Nephron (organoid): ENCODE results near the gene ACTN3.

Experiments used
- H3K27ac Mint-ChIP-seq, 3 experiments: 2 replicates each; pipeline ENCODE4 v1.8.0; 2020; ENCODE audit warnings: mixed read lengths in 3 of 3, mild to moderate bottlenecking in 2 of 3, moderate library complexity in 1 of 3
- H3K27me3 Mint-ChIP-seq: 2 replicates; pipeline ENCODE4 v1.8.0; 2021; ENCODE audit warnings: low read depth, mild to moderate bottlenecking, moderate library complexity, mixed read lengths
- H3K36me3 Mint-ChIP-seq: 2 replicates; pipeline ENCODE4 v1.8.0; 2020; ENCODE audit warnings: low read depth, mixed read lengths
- H3K4me1 Mint-ChIP-seq: 2 replicates; pipeline ENCODE4 v1.8.0; 2020; ENCODE audit warnings: mixed read lengths
- H3K4me3 Mint-ChIP-seq, 3 experiments: 2 replicates each; pipeline ENCODE4 v1.8.0; 2020; ENCODE audit warnings: mild to moderate bottlenecking in 3 of 3, mixed read lengths in 3 of 3, moderate library complexity in 2 of 3
- H3K9me3 Mint-ChIP-seq: 2 replicates; pipeline ENCODE4 v1.8.0; 2020; ENCODE audit warnings: mixed read lengths
- TF ChIP-seq, protein P1 (sequence below), 3 experiments: fragments of 200-600 bp; sonication (generic); IDR thresholded peaks; one replicate each; pipeline ENCODE4 v1.5.0; 2021; ENCODE audit warnings: antibody characterized with exemption in 3 of 3; ENCODE audit not compliant: unreplicated experiment in 3 of 3

The ACTN3 gene

DNA sequence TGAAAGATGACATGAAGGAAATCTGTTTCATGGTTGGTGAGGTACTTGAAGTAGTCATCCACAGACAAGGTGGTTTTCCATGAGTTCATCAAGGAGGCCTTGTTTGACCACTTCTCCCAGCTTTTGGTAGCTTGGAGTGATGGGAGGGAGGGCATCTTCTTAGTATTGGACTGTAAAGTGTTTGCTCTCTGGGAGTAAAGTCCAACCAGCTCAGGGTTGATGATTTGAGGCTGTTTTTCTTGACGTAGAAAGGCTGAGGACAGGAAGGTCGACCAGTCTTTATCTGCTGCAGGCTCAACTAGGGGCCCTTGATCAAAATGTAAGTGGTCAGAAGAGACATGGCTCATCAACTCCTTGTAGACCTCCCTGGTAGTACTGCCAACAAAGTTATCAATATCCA, 44.5 kb downstream of the ACTN3 start:
- peaks cover 18% of the 10 kb centered on the region for H3K9me3 Mint-ChIP-seq
- H3K4me1 Mint-ChIP-seq = peaks cover 19% of the 10 kb centered on the region
- no peak overlapping the region for H3K27ac Mint-ChIP-seq
- H3K27me3 Mint-ChIP-seq = no peaks in the 10 kb centered on the region
- no peaks in the 10 kb centered on the region for H3K36me3 Mint-ChIP-seq
- H3K4me3 Mint-ChIP-seq = peak overlapping the region; percentile 52 to 100 (median 54)
- TF ChIP-seq, protein P1, sequence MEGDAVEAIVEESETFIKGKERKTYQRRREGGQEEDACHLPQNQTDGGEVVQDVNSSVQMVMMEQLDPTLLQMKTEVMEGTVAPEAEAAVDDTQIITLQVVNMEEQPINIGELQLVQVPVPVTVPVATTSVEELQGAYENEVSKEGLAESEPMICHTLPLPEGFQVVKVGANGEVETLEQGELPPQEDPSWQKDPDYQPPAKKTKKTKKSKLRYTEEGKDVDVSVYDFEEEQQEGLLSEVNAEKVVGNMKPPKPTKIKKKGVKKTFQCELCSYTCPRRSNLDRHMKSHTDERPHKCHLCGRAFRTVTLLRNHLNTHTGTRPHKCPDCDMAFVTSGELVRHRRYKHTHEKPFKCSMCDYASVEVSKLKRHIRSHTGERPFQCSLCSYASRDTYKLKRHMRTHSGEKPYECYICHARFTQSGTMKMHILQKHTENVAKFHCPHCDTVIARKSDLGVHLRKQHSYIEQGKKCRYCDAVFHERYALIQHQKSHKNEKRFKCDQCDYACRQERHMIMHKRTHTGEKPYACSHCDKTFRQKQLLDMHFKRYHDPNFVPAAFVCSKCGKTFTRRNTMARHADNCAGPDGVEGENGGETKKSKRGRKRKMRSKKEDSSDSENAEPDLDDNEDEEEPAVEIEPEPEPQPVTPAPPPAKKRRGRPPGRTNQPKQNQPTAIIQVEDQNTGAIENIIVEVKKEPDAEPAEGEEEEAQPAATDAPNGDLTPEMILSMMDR (IDR thresholded peaks at IDR 0.05; ENCODE audit: unreplicated experiment in 3 of 3) = no peak

DNA sequence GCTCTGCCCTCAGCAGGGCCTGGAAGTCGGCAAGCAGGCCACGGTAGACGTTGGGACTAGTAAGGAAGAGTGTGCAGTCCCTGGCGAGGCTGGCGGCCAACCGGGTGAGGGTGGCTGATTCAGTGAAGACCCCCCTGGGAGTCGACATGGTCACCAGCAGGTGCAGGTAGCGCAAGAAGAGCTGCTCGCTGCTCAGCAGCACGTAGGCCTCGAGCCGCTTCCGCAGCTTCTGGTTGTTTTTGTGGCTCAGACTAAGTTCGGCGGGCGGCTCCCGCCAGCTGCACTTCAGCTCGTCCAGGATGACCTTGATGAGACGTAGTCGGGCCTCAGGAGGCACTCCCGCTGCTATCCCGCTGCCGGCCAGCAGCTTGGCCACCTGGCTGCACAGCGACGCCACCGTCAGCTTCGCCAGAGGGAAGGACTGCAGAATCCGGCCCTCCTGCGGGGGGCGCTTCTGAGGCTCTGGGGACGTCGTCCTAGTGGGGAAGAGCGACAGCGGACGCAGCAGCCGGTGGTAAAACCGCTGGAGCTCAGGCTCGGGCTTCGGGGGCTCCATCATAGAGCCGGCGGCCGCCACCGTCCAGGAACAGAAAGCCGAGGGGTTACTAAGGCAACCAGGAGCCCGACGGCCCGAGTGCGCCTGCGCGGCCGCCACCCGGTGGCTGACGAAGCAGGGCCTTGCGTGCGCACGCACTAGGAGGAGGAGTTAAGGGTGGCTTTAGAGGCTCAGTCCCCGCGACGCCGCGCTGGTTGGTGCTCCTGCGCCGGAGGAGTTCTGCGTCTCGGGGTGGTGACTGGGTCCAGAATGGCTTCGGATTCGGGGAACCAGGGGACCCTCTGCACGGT, 46.0 kb downstream of the ACTN3 start, which contains the start of the genes CCDC87 and CCS:
CCDC87 (minus strand) TSS at position 607 of the 846 bp plus-strand sequence; CDS start at position 559, 48 bp downstream.
CCS (plus strand) TSS at position 729 of the 846 bp plus-strand sequence; CDS start at position 806, 77 bp downstream.
- Mint-ChIP-seq H3K27me3 (no peaks in the 10 kb centered on the region), H3K4me3 (peak within 1 kb of the TSS; percentile 99 to 100 (median 100)), H3K36me3 (peaks cover 4% of the 10 kb centered on the region), H3K4me1 (peaks cover 19% of the 10 kb centered on the region), H3K27ac (peak within 1 kb of the TSS; percentile 89 to 97 (median 95)), H3K9me3 (peaks cover 13% of the 10 kb centered on the region)
- TF ChIP-seq, protein P1 (IDR thresholded peaks at IDR 0.05; ENCODE audit: unreplicated experiment in 3 of 3) = peak; percentile 50 to 71 (median 56)

DNA sequence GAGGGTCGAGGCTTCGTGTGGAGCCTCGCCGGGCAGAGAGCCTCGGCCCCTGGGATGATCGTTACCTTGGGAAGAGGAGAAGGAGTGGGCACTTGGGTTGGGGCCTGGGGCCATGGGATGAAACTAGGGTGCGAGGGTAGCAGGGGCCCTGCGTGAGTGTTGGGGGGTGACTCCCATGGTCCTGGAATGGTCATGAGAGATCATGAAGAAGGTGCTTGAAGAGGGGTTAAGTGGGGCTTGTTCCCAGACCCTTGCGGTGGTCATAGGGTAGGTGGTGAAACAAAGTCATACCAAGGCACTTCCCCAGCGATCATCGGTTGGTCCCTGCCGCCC, 46.6 kb downstream of the ACTN3 start:
- Mint-ChIP-seq H3K36me3 (peaks cover 4% of the 10 kb centered on the region), H3K4me3 (peak overlapping the region; percentile 99 to 100 (median 100)), H3K4me1 (peaks cover 19% of the 10 kb centered on the region), H3K27me3 (no peaks in the 10 kb centered on the region), H3K27ac (peak overlapping the region; percentile 89 to 97 (median 95)), H3K9me3 (peaks cover 13% of the 10 kb centered on the region)
- TF ChIP-seq, protein P1 (IDR thresholded peaks at IDR 0.05; ENCODE audit: unreplicated experiment in 3 of 3) = no peak

DNA sequence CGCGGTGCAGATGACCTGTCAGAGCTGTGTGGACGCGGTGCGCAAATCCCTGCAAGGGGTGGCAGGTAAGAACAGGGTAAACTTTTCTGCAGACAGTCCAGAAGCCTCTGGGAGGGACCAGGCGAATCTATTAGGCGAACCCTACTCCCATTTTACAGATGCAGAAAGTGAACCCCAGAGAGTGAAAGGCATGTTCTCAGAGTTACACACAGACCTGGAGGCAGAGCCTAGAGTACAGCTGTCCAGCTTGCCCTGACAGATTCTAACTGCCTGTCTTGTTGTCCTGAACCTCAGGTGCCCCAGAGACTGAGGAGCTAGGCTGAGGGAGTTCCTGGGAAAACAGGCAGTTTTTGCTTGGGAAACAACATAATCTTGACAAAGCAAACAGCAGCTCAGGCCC, 46.9 kb downstream of the ACTN3 start:
- TF ChIP-seq, protein P1 (IDR thresholded peaks at IDR 0.05; ENCODE audit: unreplicated experiment in 3 of 3) = no peak
- Mint-ChIP-seq H3K27me3 (no peaks in the 10 kb centered on the region), H3K4me1 (peaks cover 19% of the 10 kb centered on the region), H3K4me3 (peak overlapping the region; percentile 99 to 100 (median 100)), H3K9me3 (peaks cover 13% of the 10 kb centered on the region), H3K27ac (peak overlapping the region in 1 of 3 experiments; percentile 97), H3K36me3 (peaks cover 5% of the 10 kb centered on the region)

DNA sequence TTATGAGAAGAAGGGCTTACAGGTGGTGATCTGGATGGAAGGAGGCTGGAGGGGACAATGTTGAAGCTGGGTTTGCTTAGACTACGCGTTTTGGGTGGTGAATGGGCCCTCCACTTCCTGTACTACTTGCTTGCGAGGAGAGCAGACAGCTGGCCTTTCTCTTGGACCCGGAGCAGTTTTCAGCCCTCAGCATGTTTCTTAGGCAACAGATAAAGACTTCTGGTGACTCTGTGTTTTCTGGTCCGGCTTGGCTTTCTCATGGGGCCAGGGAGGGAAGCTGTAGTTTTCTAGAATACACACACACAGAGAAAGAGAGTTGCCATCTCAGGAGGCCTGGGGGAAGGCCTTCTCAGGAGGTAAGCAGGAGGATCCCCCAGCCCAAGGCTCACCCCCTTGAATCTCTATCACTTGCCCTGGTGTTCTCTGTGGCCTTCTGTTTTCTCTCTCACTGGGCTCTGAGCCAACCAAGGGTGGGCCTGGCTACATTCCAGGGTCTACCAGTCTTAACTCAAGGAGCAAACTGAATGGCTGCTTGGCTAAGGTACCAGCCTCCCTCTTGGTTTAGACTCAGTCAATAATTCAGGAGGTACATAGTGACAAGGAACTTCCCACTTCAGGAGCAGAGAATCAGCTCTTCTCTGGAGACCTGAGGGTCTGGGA, 48.7 kb downstream of the ACTN3 start:
- peaks cover 19% of the 10 kb centered on the region for H3K4me1 Mint-ChIP-seq
- H3K27me3 Mint-ChIP-seq = no peaks in the 10 kb centered on the region
- TF ChIP-seq, protein P1 (IDR thresholded peaks at IDR 0.05; ENCODE audit: unreplicated experiment in 3 of 3) = no peak
- peak overlapping the region; percentile 71 to 85 (median 82) for H3K4me3 Mint-ChIP-seq
- peaks cover 11% of the 10 kb centered on the region for H3K36me3 Mint-ChIP-seq
- H3K27ac Mint-ChIP-seq = peak overlapping the region; percentile 90 to 95 (median 93)
- H3K9me3 Mint-ChIP-seq = peaks cover 8% of the 10 kb centered on the region
